ENCODE data around the gene AKR1E2. TPM values are rescaled to one million over a fixed set of nuclear protein-coding genes. Genes with fewer than 3 reads are reported as not detected.

Gene AKR1E2
- total RNA-seq, 2 donors from 2014 or later = 1.8 to 16.2 TPM

- TF ChIP-seq POLR2A (IDR thresholded peaks at IDR 0.05) (no peak), POLR2AphosphoS5 (IDR thresholded peaks at IDR 0.05) (no peak)
- TF ChIP-seq, protein P1, sequence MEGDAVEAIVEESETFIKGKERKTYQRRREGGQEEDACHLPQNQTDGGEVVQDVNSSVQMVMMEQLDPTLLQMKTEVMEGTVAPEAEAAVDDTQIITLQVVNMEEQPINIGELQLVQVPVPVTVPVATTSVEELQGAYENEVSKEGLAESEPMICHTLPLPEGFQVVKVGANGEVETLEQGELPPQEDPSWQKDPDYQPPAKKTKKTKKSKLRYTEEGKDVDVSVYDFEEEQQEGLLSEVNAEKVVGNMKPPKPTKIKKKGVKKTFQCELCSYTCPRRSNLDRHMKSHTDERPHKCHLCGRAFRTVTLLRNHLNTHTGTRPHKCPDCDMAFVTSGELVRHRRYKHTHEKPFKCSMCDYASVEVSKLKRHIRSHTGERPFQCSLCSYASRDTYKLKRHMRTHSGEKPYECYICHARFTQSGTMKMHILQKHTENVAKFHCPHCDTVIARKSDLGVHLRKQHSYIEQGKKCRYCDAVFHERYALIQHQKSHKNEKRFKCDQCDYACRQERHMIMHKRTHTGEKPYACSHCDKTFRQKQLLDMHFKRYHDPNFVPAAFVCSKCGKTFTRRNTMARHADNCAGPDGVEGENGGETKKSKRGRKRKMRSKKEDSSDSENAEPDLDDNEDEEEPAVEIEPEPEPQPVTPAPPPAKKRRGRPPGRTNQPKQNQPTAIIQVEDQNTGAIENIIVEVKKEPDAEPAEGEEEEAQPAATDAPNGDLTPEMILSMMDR (IDR thresholded peaks at IDR 0.05) = no peak
- 87% methylated on average over 5 of the region's 5 CpGs for WGBS
Measured at GRCh38 chr10:4804465-4804864, 21.5 kb upstream of the AKR1E2 start.

GRCh38 chr10:4806534-4806933 is 19.5 kb upstream of the AKR1E2 start:
- H3K36me3 ChIP-seq = no peaks in the 10 kb centered on the region
- H3K4me1 ChIP-seq (replicated peaks) = no peaks in the 10 kb centered on the region
- no peak overlapping the region for H3K4me3 ChIP-seq
- no peaks in the 10 kb centered on the region for H3K27me3 ChIP-seq (replicated peaks; ENCODE audit: insufficient read depth)
- H3K27ac ChIP-seq = no peak overlapping the region
- H3K9me3 ChIP-seq = no peaks in the 10 kb centered on the region
- DNase-seq (ENCODE audit: low spot score) = no peak
- 83% methylated on average over 4 of the region's 4 CpGs for WGBS
- TF ChIP-seq POLR2A (IDR thresholded peaks at IDR 0.05) = no peak
- TF ChIP-seq, protein P1 (IDR thresholded peaks at IDR 0.05) = no peak
- TF ChIP-seq POLR2AphosphoS5 (IDR thresholded peaks at IDR 0.05) = no peak
- intact Hi-C loops (cut with DNase I) = no loop called here

More at GRCh38 chr10:4804465-4804864, 21.5 kb upstream of the AKR1E2 start:
- Histone ChIP-seq H3K27me3 (replicated peaks; ENCODE audit: insufficient read depth) (no peaks in the 10 kb centered on the region), H3K4me1 (replicated peaks) (no peaks in the 10 kb centered on the region), H3K9me3 (no peaks in the 10 kb centered on the region), H3K27ac (no peak overlapping the region), H3K36me3 (no peaks in the 10 kb centered on the region), H3K4me3 (no peak overlapping the region)
- DNase-seq (ENCODE audit: low spot score) = no peak
- intact Hi-C loops (cut with DNase I) = no loop called here

DNA sequence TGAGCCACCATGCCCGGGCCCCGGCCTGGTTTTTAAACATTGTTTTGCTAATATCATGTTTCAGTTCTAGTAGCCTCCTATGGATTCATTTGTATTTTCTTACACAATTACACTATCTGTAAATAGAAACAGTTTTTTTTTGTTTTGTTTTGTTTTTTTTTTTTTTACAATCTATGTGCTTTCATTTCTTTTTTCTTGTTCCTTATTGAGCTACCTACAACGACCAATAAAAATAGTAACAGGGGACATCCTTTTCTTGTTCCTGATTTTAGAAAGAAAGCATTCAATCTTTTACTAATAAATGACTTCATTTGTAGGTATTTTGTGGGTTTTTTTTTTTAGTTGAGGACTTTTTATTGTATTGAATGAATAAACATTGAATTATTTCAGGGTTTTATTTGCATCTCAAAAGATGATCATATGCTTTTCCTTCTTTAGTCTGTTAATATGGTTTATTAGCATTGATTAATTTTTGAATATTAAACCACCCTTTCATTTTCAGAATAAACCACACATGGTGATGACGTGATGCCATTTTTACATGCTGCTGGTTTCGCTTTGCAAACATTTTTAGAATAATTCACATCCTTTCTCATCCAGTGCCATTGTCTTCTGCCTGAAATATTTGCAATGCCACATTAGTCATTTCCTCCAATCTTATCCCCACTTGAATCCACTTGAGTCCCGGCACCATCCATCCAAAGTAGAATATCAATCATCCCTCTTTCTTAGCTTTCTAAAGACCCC is 18.1 kb upstream of the AKR1E2 start:
- intact Hi-C loops (cut with DNase I) = no loop called here
- no peak overlapping the region for H3K4me3 ChIP-seq
- no peaks in the 10 kb centered on the region for H3K27me3 ChIP-seq (replicated peaks; ENCODE audit: insufficient read depth)
- no peaks in the 10 kb centered on the region for H3K36me3 ChIP-seq
- TF ChIP-seq, protein P1 (IDR thresholded peaks at IDR 0.05) = no peak
- TF ChIP-seq POLR2A (IDR thresholded peaks at IDR 0.05) (no peak), POLR2AphosphoS5 (IDR thresholded peaks at IDR 0.05) (no peak)
- WGBS = 79% methylated on average over 6 of the region's 6 CpGs
- H3K9me3 ChIP-seq = no peaks in the 10 kb centered on the region
- H3K27ac ChIP-seq = no peak overlapping the region
- no peak for DNase-seq (ENCODE audit: low spot score)
- H3K4me1 ChIP-seq (replicated peaks) = no peaks in the 10 kb centered on the region

DNA sequence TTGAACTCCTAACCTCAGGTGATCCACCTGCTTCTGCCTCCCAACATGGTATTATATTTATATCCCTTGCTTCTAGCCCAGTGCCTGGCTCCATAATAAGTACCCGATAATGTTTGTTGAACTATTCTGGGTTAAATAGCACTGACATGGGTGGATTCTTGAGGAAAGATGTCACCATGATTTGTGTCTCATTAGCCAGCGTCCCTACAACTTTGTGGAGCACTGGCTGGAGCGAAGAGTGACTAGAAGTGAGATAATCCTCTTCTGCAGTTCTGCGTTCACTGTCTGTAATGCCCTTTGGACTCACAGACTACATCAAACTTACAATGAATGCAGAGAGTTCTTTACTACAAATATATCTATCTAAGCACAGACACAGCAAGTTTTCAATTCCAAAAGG is 16.9 kb upstream of the AKR1E2 start:
- TF ChIP-seq POLR2A (IDR thresholded peaks at IDR 0.05) (no peak), POLR2AphosphoS5 (IDR thresholded peaks at IDR 0.05) (no peak)
- TF ChIP-seq, protein P1 (IDR thresholded peaks at IDR 0.05) = no peak
- WGBS = 89% methylated on average over 4 of the region's 4 CpGs
- no peaks in the 10 kb centered on the region for H3K36me3 ChIP-seq
- H3K27ac ChIP-seq = no peak overlapping the region
- H3K27me3 ChIP-seq (replicated peaks; ENCODE audit: insufficient read depth) = no peaks in the 10 kb centered on the region
- H3K9me3 ChIP-seq = no peaks in the 10 kb centered on the region
- no peak overlapping the region for H3K4me3 ChIP-seq
- H3K4me1 ChIP-seq (replicated peaks) = no peaks in the 10 kb centered on the region
- intact Hi-C loops (cut with DNase I) = no loop called here
- DNase-seq (ENCODE audit: low spot score) = no peak

- H3K36me3 ChIP-seq = no peaks in the 10 kb centered on the region
- H3K27me3 ChIP-seq (replicated peaks; ENCODE audit: insufficient read depth) = no peaks in the 10 kb centered on the region
- H3K4me3 ChIP-seq = no peak overlapping the region
- no peaks in the 10 kb centered on the region for H3K9me3 ChIP-seq
- no peak overlapping the region for H3K27ac ChIP-seq
- no peak for DNase-seq (ENCODE audit: low spot score)
- WGBS = 65% methylated on average over 9 of the region's 9 CpGs
- no peaks in the 10 kb centered on the region for H3K4me1 ChIP-seq (replicated peaks)
- intact Hi-C loops (cut with DNase I) = no loop called here
- TF ChIP-seq POLR2AphosphoS5 (IDR thresholded peaks at IDR 0.05) (no peak), POLR2A (IDR thresholded peaks at IDR 0.05) (no peak)
- TF ChIP-seq, protein P1 (IDR thresholded peaks at IDR 0.05) = no peak
Measured at GRCh38 chr10:4810092-4810491, 15.9 kb upstream of the AKR1E2 start.
